Fibroblast of lung (primary cell): ENCODE results near the gene TRH. TPM values are rescaled to one million over a fixed set of nuclear protein-coding genes. Genes with fewer than 3 reads are reported as not detected.

Source experiments
- DNase-seq, 2 donors: peaks; one replicate each; pipeline versions ENCODE4 v3.0.0 to v3.0.0-alpha.2; 2010; ENCODE audit warnings: low read depth in 2 of 2
- H2AFZ ChIP-seq: 2 replicates; pipeline ENCODE4 v1.5.1; 2012; ENCODE audit warnings: low read length, control low read depth, inconsistent platforms
- H3K27ac ChIP-seq: 2 replicates; pipeline ENCODE4 v1.5.1; 2011; ENCODE audit warnings: low read length, control low read depth; ENCODE audit not compliant: insufficient read depth
- H3K27me3 ChIP-seq: 2 replicates; pipeline ENCODE4 v1.5.1; 2011; ENCODE audit warnings: mild to moderate bottlenecking, low read length; ENCODE audit not compliant: control insufficient read depth, insufficient read depth
- H3K36me3 ChIP-seq: 2 replicates; pipeline ENCODE4 v1.5.1; 2011; ENCODE audit warnings: low read length; ENCODE audit not compliant: control insufficient read depth, insufficient read depth
- H3K4me1 ChIP-seq: 2 replicates; pipeline ENCODE4 v1.5.1; 2011; ENCODE audit warnings: low read length; ENCODE audit not compliant: control insufficient read depth, insufficient read depth; ENCODE audit errors: extremely low read depth
- H3K4me2 ChIP-seq: 2 replicates; pipeline ENCODE4 v1.5.1; 2011; ENCODE audit warnings: low read length, control low read depth; ENCODE audit not compliant: insufficient read depth; ENCODE audit errors: extremely low read depth
- H3K4me3 ChIP-seq, 4 experiments: fragments of 200-600 bp in 1 of 4; sonication (generic) in 1 of 4; replicated peaks in 1 of 4; 2 replicates each; pipeline ENCODE4 v1.5.1; 2011 to 2016; ENCODE audit warnings: low read length in 4 of 4, low read depth in 3 of 4, mild to moderate bottlenecking in 3 of 4, control low read depth in 2 of 4, inconsistent platforms in 1 of 4, mixed read lengths in 1 of 4; ENCODE audit not compliant: insufficient read depth in 1 of 4; ENCODE audit errors: control extremely low read depth in 1 of 4
- H3K79me2 ChIP-seq: 2 replicates; pipeline ENCODE4 v1.5.1; 2012; ENCODE audit warnings: mild to moderate bottlenecking, low read length, inconsistent platforms; ENCODE audit not compliant: control insufficient read depth, insufficient read depth
- H3K9ac ChIP-seq: 2 replicates; pipeline ENCODE4 v1.5.1; 2011; ENCODE audit warnings: mild to moderate bottlenecking, low read length, control low read depth; ENCODE audit not compliant: insufficient read depth
- H3K9me3 ChIP-seq: 2 replicates; pipeline ENCODE4 v1.5.1; 2012; ENCODE audit warnings: low read depth, low read length; ENCODE audit not compliant: control insufficient read depth, insufficient read depth
- H4K20me1 ChIP-seq: 2 replicates; pipeline ENCODE4 v1.5.1; 2011; ENCODE audit warnings: low read length; ENCODE audit not compliant: control insufficient read depth, insufficient read depth; ENCODE audit errors: extremely low read depth
- CTCF ChIP-seq, 2 donors: IDR thresholded peaks in 1 of 2; conservative IDR thresholded peaks in 1 of 2; 1 replicate in 1 of 2; 2 replicates in 1 of 2; pipeline ENCODE4 v1.5.1; 2011 to 2012; ENCODE audit warnings: low read length in 2 of 2, control low read depth in 1 of 2, inconsistent platforms in 1 of 2, low read depth in 1 of 2, mild to moderate bottlenecking in 1 of 2
- EZH2 ChIP-seq: IDR thresholded peaks from 2 replicates; pipeline ENCODE4 v1.5.1; 2012; ENCODE audit warnings: low read length, control low read depth, mild to moderate bottlenecking; ENCODE audit errors: missing control alignments
- polyA plus RNA-seq, 2 donors: library from polyadenylated mRNA; depleted of rRNA in 1 of 2; stranded (reverse) in 1 of 2; unstranded in 1 of 2; fragments of >200 nt; gene quantifications; 2 replicates each; pipeline ENCODE4 v1.2.1, GENCODE V29; 2011 to 2012; ENCODE audit warnings: missing spikeins in 1 of 2
- total RNA-seq: library from RNA; depleted of rRNA; stranded (reverse); fragments of >200 nt; gene quantifications from 2 replicates; pipeline ENCODE4 v1.2.1, GENCODE V29; 2014

The TRH gene
- total and polyA plus RNA-seq, 2 donors (not counting 1 experiment from before 2014, with no cell fraction given): not detected

DNA sequence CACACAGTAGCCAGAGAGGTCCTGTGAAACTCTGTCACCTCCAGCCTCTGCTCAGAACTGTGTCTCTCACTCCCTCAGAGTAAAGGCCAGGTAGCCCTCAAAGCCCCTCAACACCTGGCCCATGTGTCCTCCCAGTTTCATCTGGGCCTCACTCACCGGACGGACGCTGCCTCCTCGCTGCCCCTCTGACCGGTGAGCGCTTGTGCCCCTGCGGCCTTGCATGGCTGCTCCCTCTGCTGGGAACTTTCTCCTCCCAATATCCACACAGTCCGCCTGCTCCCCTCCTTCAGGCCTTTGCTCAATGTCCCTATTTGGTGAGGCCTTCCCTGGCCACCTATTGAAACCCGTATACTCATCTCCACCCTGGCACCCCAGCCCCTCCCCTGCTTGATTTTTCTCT, 36.8 kb upstream of the TRH start:
- Histone ChIP-seq H4K20me1 (no peaks in the 10 kb centered on the region), H3K9ac (no peak overlapping the region), H3K9me3 (no peaks in the 10 kb centered on the region), H3K4me1 (peaks cover 2% of the 10 kb centered on the region), H2AFZ (no peak overlapping the region), H3K79me2 (no peaks in the 10 kb centered on the region), H3K4me3 (no peak overlapping the region), H3K27me3 (no peaks in the 10 kb centered on the region), H3K36me3 (no peaks in the 10 kb centered on the region), H3K4me2 (no peak overlapping the region), H3K27ac (no peak overlapping the region)
- no peak for DNase-seq
- no peak for TF ChIP-seq CTCF (conservative IDR thresholded peaks at IDR 0.05 in 1 of 2, IDR thresholded peaks at IDR 0.05 in 1 of 2; ENCODE audit: low read depth in 1 of 2, low read length in 2 of 2)
- TF ChIP-seq EZH2: no peak

GRCh38 chr3:129938140-129938930, 36.2 kb upstream of the TRH start:
- no peak overlapping the region for H3K9ac ChIP-seq
- H3K4me2 ChIP-seq: no peak overlapping the region
- H3K4me3 ChIP-seq: no peak overlapping the region
- H3K79me2 ChIP-seq: no peaks in the 10 kb centered on the region
- H3K36me3 ChIP-seq: no peaks in the 10 kb centered on the region
- no peak overlapping the region for H2AFZ ChIP-seq
- no peaks in the 10 kb centered on the region for H4K20me1 ChIP-seq
- H3K27me3 ChIP-seq: no peaks in the 10 kb centered on the region
- no peaks in the 10 kb centered on the region for H3K9me3 ChIP-seq
- H3K27ac ChIP-seq: no peak overlapping the region
- peaks cover 2% of the 10 kb centered on the region for H3K4me1 ChIP-seq
- no peak for DNase-seq
- TF ChIP-seq EZH2 (no peak), CTCF (conservative IDR thresholded peaks at IDR 0.05 in 1 of 2, IDR thresholded peaks at IDR 0.05 in 1 of 2; ENCODE audit: low read depth in 1 of 2, low read length in 2 of 2) (no peak)

- Histone ChIP-seq H3K79me2 (no peaks in the 10 kb centered on the region), H2AFZ (no peak overlapping the region), H3K4me2 (no peak overlapping the region), H3K36me3 (no peaks in the 10 kb centered on the region), H3K4me1 (peaks cover 2% of the 10 kb centered on the region), H4K20me1 (no peaks in the 10 kb centered on the region), H3K9me3 (no peaks in the 10 kb centered on the region), H3K27ac (no peak overlapping the region), H3K27me3 (no peaks in the 10 kb centered on the region), H3K9ac (no peak overlapping the region), H3K4me3 (no peak overlapping the region)
- no peak for DNase-seq
- TF ChIP-seq EZH2: no peak
- TF ChIP-seq CTCF (conservative IDR thresholded peaks at IDR 0.05 in 1 of 2, IDR thresholded peaks at IDR 0.05 in 1 of 2; ENCODE audit: low read depth in 1 of 2, low read length in 2 of 2): no peak
Observed at GRCh38 chr3:129940086-129940485, 34.4 kb upstream of the TRH start.
